Epithelial cell of prostate (primary cell): ENCODE measurements around the gene TRA2A.

Experiments
- DNase-seq: peaks from one replicate; pipeline ENCODE4 v3.0.0-alpha.2; 2011; ENCODE audit warnings: low read depth, low spot score
- H3K27ac ChIP-seq: fragments of 450-650 bp; 2 replicates; pipeline ENCODE4 v1.5.1; 2017; ENCODE audit warnings: mild to moderate bottlenecking

Gene TRA2A

DNA sequence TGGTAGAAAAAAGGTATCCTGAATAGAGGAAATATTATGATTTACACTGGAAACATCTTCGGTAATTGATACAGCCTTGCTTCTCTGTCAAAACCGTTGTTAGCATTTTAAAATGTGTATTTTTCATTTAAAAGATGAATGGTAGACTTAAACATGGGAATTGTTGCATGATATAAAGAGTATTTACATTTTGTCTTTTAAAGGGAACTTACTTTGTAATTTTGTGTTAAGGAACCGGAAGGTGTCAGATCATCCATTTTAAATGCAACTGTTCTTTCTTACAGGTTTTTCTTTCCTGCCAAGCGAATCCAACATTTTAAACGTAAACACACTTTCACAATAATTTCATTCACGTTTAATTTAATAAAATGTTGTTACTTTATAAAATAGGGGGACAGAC lies 59.7 kb downstream of the TRA2A start:
- DNase-seq, result no peak
- no peak overlapping the region for H3K27ac ChIP-seq

DNA sequence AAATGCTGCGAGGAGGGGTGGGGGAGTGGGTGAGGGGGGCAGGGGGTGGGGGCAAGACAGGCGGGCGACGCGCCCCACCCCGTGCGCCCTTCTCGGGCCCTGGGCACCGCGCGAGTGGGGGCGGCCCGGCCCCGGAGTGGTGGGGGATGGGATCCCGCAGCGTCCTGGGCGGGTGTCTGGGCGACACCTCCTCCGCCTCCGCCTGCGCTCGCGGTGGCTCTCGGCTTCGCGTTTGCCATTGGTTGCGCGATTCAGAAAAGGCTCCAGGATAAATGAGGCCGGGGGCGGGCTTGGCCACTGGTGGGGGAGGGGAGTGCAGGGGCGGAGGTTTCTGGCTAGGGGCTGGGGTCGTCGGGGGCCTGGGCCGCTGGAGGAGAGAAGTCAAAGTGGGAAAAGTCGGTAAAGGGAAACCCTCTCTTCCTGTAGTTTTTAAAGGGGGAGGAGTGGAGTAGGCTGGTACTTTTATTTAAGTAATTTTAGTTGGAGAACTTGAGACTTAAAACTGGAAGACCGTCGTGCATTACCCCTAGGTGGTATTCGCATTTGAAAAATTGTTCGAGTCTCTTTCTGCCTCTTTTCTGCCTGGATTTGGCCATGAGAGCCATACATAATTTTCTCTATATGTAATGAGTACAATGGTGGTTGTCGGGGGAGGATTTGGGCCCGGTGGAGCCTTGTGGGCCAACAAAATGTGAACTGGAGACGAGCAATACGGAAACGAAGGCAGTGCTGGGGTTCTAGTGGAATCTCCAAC lies 60.5 kb downstream of the TRA2A start:
- peak overlapping the region; percentile 79 for H3K27ac ChIP-seq

DNA sequence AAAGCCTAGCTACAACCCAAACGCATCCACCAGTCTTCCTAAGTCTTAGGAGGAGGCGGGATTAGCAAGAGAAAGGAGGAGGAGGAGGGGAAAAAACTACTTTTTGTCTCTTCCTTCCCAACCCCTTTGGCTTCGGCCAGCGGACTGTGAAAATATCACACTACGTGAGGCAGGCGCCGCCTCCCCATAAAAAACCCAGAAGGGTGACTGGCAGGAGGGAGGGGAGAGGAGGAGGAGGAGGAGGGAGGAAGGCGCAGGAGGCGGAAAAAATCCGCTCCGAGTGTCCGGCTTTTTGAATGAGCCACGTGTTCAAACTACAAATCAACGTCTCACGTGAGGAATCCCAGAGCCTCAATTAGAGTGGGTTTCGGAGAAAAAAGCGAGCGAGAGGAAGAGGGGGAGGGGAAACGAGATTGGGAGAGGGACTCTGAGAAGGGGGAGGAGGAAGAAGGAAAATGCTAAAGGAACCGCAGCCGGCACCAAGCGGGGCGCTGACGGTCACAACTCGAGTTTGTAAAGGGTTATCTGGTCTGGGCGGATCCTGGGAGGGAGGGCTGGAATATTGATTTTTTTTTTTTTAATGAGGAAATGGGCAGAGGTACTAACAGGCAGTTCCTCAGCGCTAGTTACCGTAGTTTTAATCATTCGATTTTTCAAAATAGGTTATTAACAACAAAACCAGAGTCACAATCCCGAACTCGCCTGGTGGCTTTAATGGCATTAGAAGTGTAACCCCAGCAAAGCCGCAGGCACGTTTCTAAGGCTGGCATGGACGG lies 61.3 kb downstream of the TRA2A start, which contains the start of gene IGF2BP3:
TSS of gene IGF2BP3 (minus strand) at position 162 of the 776 bp plus-strand sequence. CDS start 381 bp downstream, outside the sequence.
- DNase-seq, result peak; percentile 48

More for the DNA sequence above, 60.5 kb downstream of the TRA2A start:
- DNase-seq, result no peak

DNA sequence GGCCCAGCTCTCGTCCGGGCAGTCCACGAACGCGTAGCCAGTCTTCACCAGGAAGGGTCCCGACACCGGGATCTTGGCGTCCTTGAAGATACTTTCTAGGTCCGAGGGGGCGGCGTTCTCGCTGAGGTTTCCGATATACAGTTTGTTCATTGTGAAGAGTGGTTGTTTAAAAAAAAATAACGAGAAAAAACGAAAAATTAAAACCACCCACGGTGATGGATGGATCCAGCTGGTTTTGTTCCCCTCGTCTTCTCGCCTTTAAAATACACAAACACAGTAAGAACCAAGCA lies 61.9 kb downstream of the TRA2A start:
- peak overlapping the region; percentile 79 for H3K27ac ChIP-seq
- no peak for DNase-seq

More for the DNA sequence above, 61.3 kb downstream of the TRA2A start, which contains the start of gene IGF2BP3:
- H3K27ac ChIP-seq, result peak within 1 kb of the TSS; percentile 79

DNA sequence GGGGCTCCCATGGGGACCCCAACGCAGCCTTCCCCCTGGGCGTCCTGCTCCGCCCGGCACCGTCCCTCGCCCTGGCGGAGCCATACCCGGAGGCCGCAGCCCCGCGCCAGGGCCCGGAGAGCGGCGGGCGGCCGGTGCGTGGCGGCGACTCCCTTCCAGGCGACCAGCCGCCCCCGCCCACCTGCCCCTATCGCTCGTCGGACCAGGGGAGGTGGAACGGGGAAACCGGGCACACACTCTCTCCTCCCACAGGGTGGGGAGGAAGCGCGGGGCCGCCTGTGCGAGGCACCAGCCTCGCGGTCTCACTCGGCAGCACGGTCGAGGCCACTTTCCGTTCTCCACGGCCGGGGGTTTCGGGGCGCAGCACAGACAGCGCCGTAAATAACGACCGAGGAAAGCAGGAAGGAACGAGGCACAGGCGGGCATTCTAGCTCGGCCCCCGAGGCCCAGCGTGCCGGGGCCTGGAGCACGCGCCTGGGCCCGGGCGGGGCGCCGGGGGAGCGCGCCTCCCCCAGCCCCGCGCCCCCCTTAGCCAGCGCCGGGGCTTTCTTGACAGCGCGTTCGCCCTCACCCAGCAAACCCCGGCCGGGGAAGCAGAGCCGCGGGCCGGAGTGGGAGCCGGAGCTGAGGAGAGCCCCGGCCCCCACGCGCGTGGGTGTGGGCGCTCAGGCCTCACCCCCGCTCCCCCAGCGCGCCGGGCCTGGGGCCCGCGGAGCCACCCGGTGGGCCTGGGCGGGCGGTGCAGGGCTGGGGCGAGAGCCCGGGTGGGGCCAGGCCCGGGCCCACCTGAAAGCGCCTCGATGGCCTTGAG lies 62.4 kb downstream of the TRA2A start:
- peak overlapping the region; percentile 79 for H3K27ac ChIP-seq
- DNase-seq, result no peak

DNA sequence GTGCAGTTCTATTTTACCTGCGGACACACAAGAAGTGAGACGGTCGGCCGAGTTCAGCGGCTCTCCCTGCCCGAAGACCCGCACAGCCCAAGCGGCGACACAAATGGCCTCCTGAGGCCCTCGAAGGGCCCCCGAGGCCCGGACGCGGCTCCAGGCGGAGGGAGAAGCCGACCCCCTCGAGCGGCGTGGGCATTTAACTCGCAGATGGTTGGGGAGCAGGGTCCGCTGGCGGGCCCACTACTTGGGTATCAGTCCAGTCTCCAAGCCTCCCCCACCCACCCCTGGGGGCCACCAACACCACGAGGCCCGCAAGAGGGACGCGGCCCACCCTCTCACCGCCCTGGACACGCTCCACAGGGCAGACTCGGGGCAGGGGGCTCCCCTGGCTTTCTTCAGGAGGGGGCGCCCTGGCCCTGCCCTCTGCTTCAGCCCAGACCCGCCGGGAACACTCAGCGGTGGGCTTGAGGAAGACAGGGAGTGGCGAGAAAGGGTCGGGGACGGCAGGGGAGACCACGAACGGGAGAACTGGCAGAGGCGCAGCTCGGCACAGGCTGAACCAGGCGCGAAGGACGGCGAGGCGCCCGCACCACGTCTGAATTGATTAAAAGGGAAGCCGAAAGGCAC lies 63.1 kb downstream of the TRA2A start:
- peak overlapping the region; percentile 79 for H3K27ac ChIP-seq
- DNase-seq, result no peak

DNA sequence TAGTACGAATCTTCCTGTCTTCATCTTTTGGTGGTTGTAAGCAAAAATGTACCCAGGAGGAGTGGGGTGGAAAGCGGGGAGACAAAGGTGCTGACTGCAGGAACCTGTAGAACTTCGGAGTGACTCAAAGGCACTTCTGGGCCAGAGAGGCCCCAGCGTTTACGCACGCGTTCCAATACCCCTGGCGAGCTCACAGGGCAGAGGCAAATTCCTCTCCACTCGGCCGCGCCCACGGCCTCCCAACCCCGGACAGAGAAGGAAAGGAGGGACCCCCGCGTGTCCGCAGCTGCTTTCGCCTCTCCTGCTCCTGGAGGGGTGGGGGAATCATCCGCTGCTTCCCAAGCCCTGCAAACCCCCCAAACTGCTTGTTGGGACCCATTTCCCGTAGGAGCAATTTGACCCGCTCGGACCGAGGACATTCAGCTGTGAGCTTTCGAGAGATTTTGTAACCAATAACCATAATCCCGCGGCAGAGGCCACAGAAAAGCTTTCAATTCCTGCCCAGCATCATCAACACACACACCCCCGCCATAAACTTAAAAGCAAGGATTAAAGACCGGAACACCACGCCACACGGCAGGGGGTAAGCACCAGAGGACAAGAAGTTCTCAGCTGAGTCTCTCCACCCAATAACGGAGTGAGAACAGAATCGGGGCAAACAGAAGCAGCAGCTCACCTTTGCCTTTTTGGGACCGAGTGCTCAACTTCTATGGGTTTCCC lies 63.8 kb downstream of the TRA2A start:
- H3K27ac ChIP-seq, result peak overlapping the region; percentile 79
- no peak for DNase-seq

DNA sequence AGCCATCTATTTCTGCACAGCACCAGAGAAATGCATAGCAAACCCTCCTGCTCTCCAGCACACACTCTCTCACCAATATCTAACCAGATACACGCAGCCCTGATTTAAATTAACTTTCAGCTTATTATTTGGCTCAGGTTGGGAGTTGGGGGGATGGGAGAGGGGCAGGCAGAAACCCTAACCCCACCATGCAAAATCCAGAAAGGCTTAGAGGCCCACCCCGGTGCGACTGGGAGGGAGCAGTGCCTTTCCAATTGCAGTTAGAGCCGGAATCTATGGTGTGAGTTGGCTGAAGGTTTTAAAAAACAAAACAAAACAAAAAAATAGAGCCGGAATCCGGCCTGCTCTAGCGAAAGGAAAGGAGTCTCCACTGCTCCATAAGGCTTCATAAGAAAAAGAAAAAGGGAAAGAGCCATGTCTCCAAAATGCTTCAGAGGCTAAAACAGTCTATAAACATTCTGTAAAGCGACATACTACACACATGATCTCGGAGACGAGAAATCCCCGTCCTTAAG lies 64.4 kb downstream of the TRA2A start:
- no peak for DNase-seq
- H3K27ac ChIP-seq, result peak overlapping the region; percentile 79

DNA sequence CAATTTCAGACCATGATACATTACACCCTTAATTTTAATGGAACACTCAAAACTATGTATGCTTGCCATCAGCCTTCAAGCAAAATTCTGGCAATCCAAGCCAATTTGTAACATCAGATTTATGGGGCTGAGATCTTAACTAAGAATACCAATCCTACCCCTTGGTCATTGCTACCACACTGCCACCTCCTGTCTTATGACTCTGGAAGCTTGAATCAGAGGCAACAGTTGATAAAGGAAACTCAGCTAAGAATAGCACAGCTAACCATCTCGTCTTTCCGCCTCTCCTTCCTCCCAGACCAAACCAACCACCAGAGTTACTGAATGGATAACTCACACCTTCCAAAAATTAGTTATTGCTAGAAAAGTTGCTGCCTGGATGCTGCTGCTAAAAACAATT lies 68.9 kb downstream of the TRA2A start:
- DNase-seq, result no peak
- no peak overlapping the region for H3K27ac ChIP-seq

DNA sequence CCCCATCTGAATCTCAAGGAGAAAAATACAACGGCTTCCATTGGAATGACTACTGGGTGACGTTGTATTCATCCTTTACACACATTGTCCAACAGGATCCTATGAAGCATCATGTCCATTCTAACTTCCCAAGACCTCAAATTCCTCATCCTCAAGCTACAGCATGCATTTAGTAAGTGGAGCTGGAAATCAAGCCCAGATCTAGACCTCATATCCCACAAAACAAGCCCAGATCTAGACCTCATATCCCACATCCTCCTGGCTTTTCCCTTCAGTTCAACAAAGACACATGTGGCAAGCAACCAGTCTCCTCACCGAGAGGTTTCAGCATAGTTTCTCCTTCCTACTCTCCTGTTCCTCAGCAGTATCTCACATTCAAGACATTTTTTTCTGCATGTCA lies 73.7 kb downstream of the TRA2A start:
- no peak for DNase-seq
- no peak overlapping the region for H3K27ac ChIP-seq

DNA sequence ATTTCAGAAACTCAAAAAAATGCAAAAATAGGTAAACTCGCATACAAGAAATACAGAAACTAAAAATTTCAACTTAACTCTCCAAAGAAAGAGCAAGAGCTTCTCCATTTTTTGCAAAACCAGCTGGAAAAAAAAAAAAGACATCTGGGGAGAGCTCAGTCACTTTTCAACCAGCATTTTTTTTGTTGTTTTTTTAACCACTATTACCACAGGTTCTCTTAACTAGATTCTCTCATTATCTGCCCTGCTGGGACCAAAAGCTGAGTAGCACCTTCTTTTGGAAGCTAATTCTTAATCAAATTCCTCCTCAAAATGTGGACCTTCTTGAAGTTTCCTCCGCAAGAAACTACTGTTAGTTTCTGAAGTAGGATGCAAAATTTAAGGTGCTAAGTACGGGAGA lies 75.7 kb downstream of the TRA2A start:
- H3K27ac ChIP-seq, result no peak overlapping the region
- DNase-seq, result no peak

DNA sequence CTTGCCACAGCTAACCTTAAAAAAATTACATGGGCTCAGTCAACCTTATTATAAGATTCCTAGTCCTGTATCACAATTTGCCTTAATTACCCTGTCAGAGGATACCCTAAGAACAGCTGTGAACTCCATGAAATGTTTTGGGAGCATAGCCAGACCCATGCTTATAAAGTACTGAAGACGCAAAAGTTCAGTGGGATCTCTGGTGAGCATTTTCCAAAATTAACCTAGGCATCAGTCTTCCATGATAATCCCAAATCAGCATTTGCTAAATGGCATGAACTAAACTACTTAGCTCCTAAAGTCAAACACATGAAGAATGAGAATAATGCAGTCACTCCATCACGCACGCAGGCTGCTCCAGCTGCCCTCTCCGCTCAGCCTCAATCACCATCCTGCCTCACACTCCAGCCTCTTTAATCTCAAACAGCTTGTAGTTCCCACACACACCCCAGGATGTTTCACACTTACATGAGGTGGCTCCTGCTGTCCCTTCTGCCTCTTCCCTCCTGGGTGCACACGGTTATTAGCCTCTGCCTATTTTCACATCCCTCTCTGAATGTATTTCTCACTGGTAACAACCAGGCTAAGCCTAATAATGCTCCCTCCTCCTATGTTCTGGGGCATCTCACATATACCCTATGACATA lies 76.8 kb downstream of the TRA2A start:
- DNase-seq, result no peak
- H3K27ac ChIP-seq, result no peak overlapping the region
